Thymus (tissue), 11 donors: ENCODE measurements around the gene NRG2. TPM values are rescaled to one million over a fixed set of nuclear protein-coding genes. Genes with fewer than 3 reads are reported as not detected.

Experiments
- DNase-seq, 9 donors: peaks; one replicate each; pipeline ENCODE4 v3.0.0-alpha.2; 2013; ENCODE audit warnings: low spot score in 9 of 9, low read depth in 6 of 9, missing footprints in 1 of 9
- H3K27ac ChIP-seq, 2 donors: one replicate each; pipeline ENCODE4 v1.5.1; 2013; ENCODE audit warnings: control low read depth in 1 of 2, low read depth in 1 of 2, low read length in 1 of 2, mild to moderate bottlenecking in 1 of 2, moderate library complexity in 1 of 2
- H3K27me3 ChIP-seq, 2 donors: one replicate each; pipeline ENCODE4 v1.5.1; 2013; ENCODE audit warnings: low read length in 1 of 2; ENCODE audit not compliant: control insufficient read depth in 2 of 2, insufficient read depth in 1 of 2
- H3K36me3 ChIP-seq, 2 donors: one replicate each; pipeline ENCODE4 v1.5.1; 2013; ENCODE audit warnings: low read length in 1 of 2, mild to moderate bottlenecking in 1 of 2, moderate library complexity in 1 of 2; ENCODE audit not compliant: control insufficient read depth in 2 of 2, insufficient read depth in 2 of 2
- H3K4me1 ChIP-seq, 2 donors: one replicate each; pipeline ENCODE4 v1.5.1; 2013; ENCODE audit warnings: low read length in 2 of 2; ENCODE audit not compliant: control insufficient read depth in 2 of 2, insufficient read depth in 2 of 2
- H3K4me3 ChIP-seq, 2 donors: one replicate each; pipeline ENCODE4 v1.5.1; 2013; ENCODE audit warnings: low read length in 2 of 2, control low read depth in 1 of 2, mild to moderate bottlenecking in 1 of 2
- H3K9me3 ChIP-seq, 2 donors: one replicate each; pipeline ENCODE4 v1.5.1; 2013; ENCODE audit warnings: low read length in 1 of 2, mild to moderate bottlenecking in 1 of 2; ENCODE audit not compliant: control insufficient read depth in 2 of 2, insufficient read depth in 1 of 2
- WGBS: extraction: QIAGEN DNeasy Blood & Tissue Kit; methylation state at CpG from one replicate; pipeline ENCODE4 v1.1.7; 2013; 5-methylcytosine and 5-hydroxymethylcytosine counted together
- polyA plus RNA-seq: library from polyadenylated mRNA; stranded (reverse); fragments of 200-250 nt; gene quantifications from one replicate; pipeline ENCODE4 v1.2.3, GENCODE V29; 2013
- total RNA-seq: library from RNA; stranded (reverse); fragments of 120-200 nt; gene quantifications from one replicate; pipeline ENCODE4 v1.2.4, GENCODE V29; 2013
- donor health status: healthy.

NRG2 gene
- total and polyA plus RNA-seq, 2 donors = 0.38 to 0.96 TPM

- H3K4me1 ChIP-seq = peaks cover 0 to 6% of the 10 kb centered on the region in 2 donors
- H3K27me3 ChIP-seq = peaks cover 0 to 28% of the 10 kb centered on the region in 2 donors
- WGBS = over 99% methylated on average over 2 of the region's 2 CpGs
- H3K9me3 ChIP-seq = no peaks in the 10 kb centered on the region
- H3K36me3 ChIP-seq = no peaks in the 10 kb centered on the region
- DNase-seq = no peak
- no peak overlapping the region for H3K27ac ChIP-seq
- no peak overlapping the region for H3K4me3 ChIP-seq
Observed at GRCh38 chr5:139875957-139876356, 167.1 kb downstream of the NRG2 start.

- Histone ChIP-seq H3K4me1 (peaks cover 0 to 11% of the 10 kb centered on the region in 2 donors), H3K4me3 (no peak overlapping the region), H3K36me3 (no peaks in the 10 kb centered on the region), H3K27me3 (peaks cover 0 to 46% of the 10 kb centered on the region in 2 donors), H3K9me3 (no peaks in the 10 kb centered on the region), H3K27ac (no peak overlapping the region)
- DNase-seq = no peak
- 87% methylated on average over 16 of the region's 16 CpGs for WGBS
Observed at GRCh38 chr5:139872851-139873794, 170.0 kb downstream of the NRG2 start.

GRCh38 chr5:139872052-139872766 lies 170.9 kb downstream of the NRG2 start:
- H3K4me3 ChIP-seq = no peak overlapping the region
- 79% methylated on average over 9 of the region's 9 CpGs for WGBS
- no peak for DNase-seq
- peaks cover 0 to 9% of the 10 kb centered on the region in 2 donors for H3K4me1 ChIP-seq
- no peaks in the 10 kb centered on the region for H3K9me3 ChIP-seq
- H3K27me3 ChIP-seq = peaks cover 0 to 46% of the 10 kb centered on the region in 2 donors
- H3K27ac ChIP-seq = no peak overlapping the region
- no peaks in the 10 kb centered on the region for H3K36me3 ChIP-seq

GRCh38 chr5:139871614-139872013 lies 171.5 kb downstream of the NRG2 start:
- H3K9me3 ChIP-seq = no peaks in the 10 kb centered on the region
- no peak overlapping the region for H3K4me3 ChIP-seq
- peaks cover 0 to 46% of the 10 kb centered on the region in 2 donors for H3K27me3 ChIP-seq
- WGBS = 94% methylated on average over 9 of the region's 9 CpGs
- peaks cover 0 to 5% of the 10 kb centered on the region in 2 donors for H3K4me1 ChIP-seq
- no peaks in the 10 kb centered on the region for H3K36me3 ChIP-seq
- DNase-seq = no peak
- no peak overlapping the region for H3K27ac ChIP-seq

- Histone ChIP-seq H3K4me3 (no peak overlapping the region), H3K27me3 (peaks cover 0 to 50% of the 10 kb centered on the region in 2 donors), H3K4me1 (peaks cover 0 to 5% of the 10 kb centered on the region in 2 donors), H3K36me3 (no peaks in the 10 kb centered on the region), H3K27ac (no peak overlapping the region), H3K9me3 (no peaks in the 10 kb centered on the region)
- 97% methylated on average over 1 of the region's 1 CpG for WGBS
- no peak for DNase-seq
Observed at GRCh38 chr5:139870677-139871076, 172.4 kb downstream of the NRG2 start.

- H3K36me3 ChIP-seq = no peaks in the 10 kb centered on the region
- DNase-seq = no peak
- no peaks in the 10 kb centered on the region for H3K9me3 ChIP-seq
- H3K27ac ChIP-seq = no peak overlapping the region
- no peak overlapping the region for H3K4me3 ChIP-seq
- peaks cover 0 to 5% of the 10 kb centered on the region in 2 donors for H3K4me1 ChIP-seq
- peaks cover 0 to 58% of the 10 kb centered on the region in 2 donors for H3K27me3 ChIP-seq
- 79% methylated on average over 9 of the region's 9 CpGs for WGBS
Observed at GRCh38 chr5:139869042-139869790, 173.9 kb downstream of the NRG2 start.

- no peak overlapping the region for H3K4me3 ChIP-seq
- no peak for DNase-seq
- H3K4me1 ChIP-seq = peaks cover 0 to 12% of the 10 kb centered on the region in 2 donors
- H3K27me3 ChIP-seq = peaks cover 0 to 47% of the 10 kb centered on the region in 2 donors
- H3K36me3 ChIP-seq = no peaks in the 10 kb centered on the region
- no peak overlapping the region for H3K27ac ChIP-seq
- H3K9me3 ChIP-seq = no peaks in the 10 kb centered on the region
Observed at GRCh38 chr5:139867581-139867980, 175.5 kb downstream of the NRG2 start.

- H3K9me3 ChIP-seq = no peaks in the 10 kb centered on the region
- peaks cover 0 to 43% of the 10 kb centered on the region in 2 donors for H3K27me3 ChIP-seq
- H3K27ac ChIP-seq = no peak overlapping the region
- 59% methylated on average over 2 of the region's 2 CpGs for WGBS
- no peaks in the 10 kb centered on the region for H3K36me3 ChIP-seq
- no peak overlapping the region for H3K4me3 ChIP-seq
- H3K4me1 ChIP-seq = peaks cover 0 to 12% of the 10 kb centered on the region in 2 donors
- DNase-seq = no peak
Observed at GRCh38 chr5:139867109-139867508, 176.0 kb downstream of the NRG2 start.
